ENCODE measurements around the gene PALB2. TPM values are rescaled to one million over a fixed set of nuclear protein-coding genes. Genes with fewer than 3 reads are reported as not detected.

The PALB2 gene
- total RNA-seq, 1 experiment from 2014 or later = 40.3 TPM

DNA sequence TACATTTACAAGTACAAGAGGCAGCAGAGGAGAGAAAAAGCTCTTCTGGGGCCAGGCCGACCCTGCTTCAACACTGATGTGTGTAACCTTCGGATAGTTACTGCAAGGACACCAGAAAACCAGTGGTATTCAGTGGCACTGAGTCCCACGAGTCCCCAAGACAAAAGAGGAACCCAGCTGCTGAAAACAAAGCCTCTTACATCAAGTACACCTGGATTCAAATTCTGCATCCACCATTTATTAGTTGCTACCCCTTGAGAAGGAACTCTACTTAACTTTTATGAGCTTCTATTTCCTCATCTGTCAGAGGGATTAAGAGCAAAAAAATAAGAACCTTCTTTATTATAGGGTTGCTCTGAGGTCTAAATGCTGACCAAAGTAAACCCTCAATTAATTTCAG, 86.6 kb downstream of the PALB2 start:
- Histone ChIP-seq H3K18ac (ENCODE audit: insufficient read length, low read depth, low read length) (no peak overlapping the region), H2AFZ (ENCODE audit: low read length) (no peak overlapping the region), H3K9me3 (ENCODE audit: control insufficient read depth, low read depth, low read length) (no peaks in the 10 kb centered on the region), H3K4me2 (ENCODE audit: insufficient read depth, insufficient read length, low read length) (no peak overlapping the region), H2BK5ac (ENCODE audit: insufficient read length, low read length) (no peak overlapping the region), H3K14ac (ENCODE audit: insufficient read depth, low read length) (no peak overlapping the region), H3T11ph (ENCODE audit: low read length) (no peak overlapping the region), H3K23me2 (ENCODE audit: insufficient read length, low read depth, low read length, poor library complexity, severe bottlenecking) (peaks cover 6% of the 10 kb centered on the region), H3K4me1 (ENCODE audit: insufficient read depth, low read length) (no peaks in the 10 kb centered on the region; the same call in 1 of the 2 replicates), H2BK15ac (ENCODE audit: low read depth, low read length) (no peak overlapping the region), H4K5ac (ENCODE audit: insufficient read length, low read depth, low read length) (no peak overlapping the region), H2AK5ac (ENCODE audit: insufficient read length, low read length) (no peak overlapping the region), H2BK12ac (ENCODE audit: insufficient read length, low read depth, low read length) (no peak overlapping the region), H3K56ac (ENCODE audit: insufficient read length, low read depth, low read length) (no peak overlapping the region), H3K27me3 (ENCODE audit: insufficient read depth, low read length) (no peaks in the 10 kb centered on the region), H3K23ac (ENCODE audit: insufficient read length, low read depth, low read length) (no peak overlapping the region), H2BK120ac (ENCODE audit: low read depth, low read length, poor library complexity, severe bottlenecking) (no peak overlapping the region), H4K20me1 (ENCODE audit: control insufficient read depth, insufficient read depth, insufficient read length) (no peaks in the 10 kb centered on the region), H3K79me2 (ENCODE audit: insufficient read depth, low read length) (peaks cover 10% of the 10 kb centered on the region; the same call in 1 of the 2 replicates), H4K8ac (replicated peaks; ENCODE audit: insufficient read length, low read depth, low read length) (no peak overlapping the region), H3K27ac (ENCODE audit: insufficient read length, low read depth, low read length) (no peak overlapping the region), H3K9ac (ENCODE audit: extremely low read depth, insufficient read length, low read length) (no peak overlapping the region), H4K91ac (ENCODE audit: insufficient read length, low read depth, low read length) (no peak overlapping the region), H3K79me1 (ENCODE audit: insufficient read depth, low read depth, low read length, poor library complexity, severe bottlenecking) (no peaks in the 10 kb centered on the region), H2BK20ac (ENCODE audit: low read depth, low read length, poor library complexity, severe bottlenecking) (no peak overlapping the region), H3K4ac (ENCODE audit: low read depth, low read length) (no peak overlapping the region)
- no peak for DNase-seq
- TF ChIP-seq, protein P1, sequence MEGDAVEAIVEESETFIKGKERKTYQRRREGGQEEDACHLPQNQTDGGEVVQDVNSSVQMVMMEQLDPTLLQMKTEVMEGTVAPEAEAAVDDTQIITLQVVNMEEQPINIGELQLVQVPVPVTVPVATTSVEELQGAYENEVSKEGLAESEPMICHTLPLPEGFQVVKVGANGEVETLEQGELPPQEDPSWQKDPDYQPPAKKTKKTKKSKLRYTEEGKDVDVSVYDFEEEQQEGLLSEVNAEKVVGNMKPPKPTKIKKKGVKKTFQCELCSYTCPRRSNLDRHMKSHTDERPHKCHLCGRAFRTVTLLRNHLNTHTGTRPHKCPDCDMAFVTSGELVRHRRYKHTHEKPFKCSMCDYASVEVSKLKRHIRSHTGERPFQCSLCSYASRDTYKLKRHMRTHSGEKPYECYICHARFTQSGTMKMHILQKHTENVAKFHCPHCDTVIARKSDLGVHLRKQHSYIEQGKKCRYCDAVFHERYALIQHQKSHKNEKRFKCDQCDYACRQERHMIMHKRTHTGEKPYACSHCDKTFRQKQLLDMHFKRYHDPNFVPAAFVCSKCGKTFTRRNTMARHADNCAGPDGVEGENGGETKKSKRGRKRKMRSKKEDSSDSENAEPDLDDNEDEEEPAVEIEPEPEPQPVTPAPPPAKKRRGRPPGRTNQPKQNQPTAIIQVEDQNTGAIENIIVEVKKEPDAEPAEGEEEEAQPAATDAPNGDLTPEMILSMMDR (conservative IDR thresholded peaks at IDR 0.05) = no peak
- H3K9me3 Mint-ChIP-seq = no peaks in the 10 kb centered on the region
- H3K27ac Mint-ChIP-seq = peak overlapping the region in 2 of 3 experiments; percentile 35 to 78; a peak in 2 of 7 replicates
- H3K36me3 Mint-ChIP-seq (ENCODE audit: insufficient read depth in 1 of 3, low read depth in 3 of 3) = peaks cover 18 to 57% (median 39%) of the 10 kb centered on the region in 3 experiments; a peak in 6 of 7 replicates
- peaks cover 6 to 9% of the 10 kb centered on the region in 2 experiments; a peak in 3 of 4 replicates for H3K4me1 Mint-ChIP-seq
- no CpG with 5 or more reads among the region's 3 CpGs for WGBS (ENCODE audit: extremely low coverage, insufficient read length, low lambda C conversion rate)
- H3K4me3 Mint-ChIP-seq = no peak overlapping the region
- no peaks in the 10 kb centered on the region for H3K27me3 Mint-ChIP-seq (ENCODE audit: low read depth)

Other genes with a start within 250 kb of the PALB2 start
- gene COG7, start 188.1 kb downstream of the PALB2 start, total RNA-seq (2021) = 17.5 and 17.9 TPM in 2 replicates
- gene GGA2, start 130.8 kb downstream of the PALB2 start, total RNA-seq (2021) = 143 TPM in 2 replicates
- gene EARS2, start 84.0 kb downstream of the PALB2 start, total RNA-seq (2021) = 50.1 and 51.9 TPM in 2 replicates
- 107 and 112 TPM in 2 replicates for gene UBFD1, start 83.6 kb downstream of the PALB2 start, total RNA-seq (2021)
- 183 and 192 TPM in 2 replicates for gene NDUFAB1, start 45.0 kb downstream of the PALB2 start, total RNA-seq (2021)
- 114 and 115 TPM in 2 replicates for gene DCTN5, start 156 bp upstream of the PALB2 start, total RNA-seq (2021)
- gene PLK1, start 37.6 kb upstream of the PALB2 start, total RNA-seq (2021) = 138 and 140 TPM in 2 replicates
- gene ERN2, start 71.9 kb upstream of the PALB2 start, total RNA-seq (2021) = 1.2 and 2.1 TPM in 2 replicates
- 1.1 and 1.4 TPM in 2 replicates for gene CHP2, start 113.7 kb upstream of the PALB2 start, total RNA-seq (2021)
- gene PRKCB, start 194.7 kb upstream of the PALB2 start, total RNA-seq (2021) = 7.0 and 7.7 TPM in 2 replicates